Panc1 (cell line): ENCODE data around the gene RNMT. TPM values are rescaled to one million over a fixed set of nuclear protein-coding genes. Genes with fewer than 3 reads are reported as not detected.

Experiments
- ATAC-seq: fragments of 200-7000 bp; cut with Tn5 transposase; 2 replicates; pipeline ENCODE4 v1.9.1; 2020; ENCODE audit warnings: mild to moderate bottlenecking, moderate library complexity
- BruUV-seq: library from RNA; stranded (reverse); fragments of 400-500 nt; replicated peaks from 2 replicates; lab custom pipeline; 2021; lab: Mats Ljungman, UMichigan
- CTCF ChIA-PET: fragments of 300-600 bp; sonication (Branson Sonifier 250); formaldehyde crosslinking; loops from one replicate; lab custom pipeline; 2022; ENCODE audit warnings: antibody characterized with exemption; lab: Charles Lee
- POLR2A ChIA-PET: fragments of 300-600 bp; sonication (Branson Sonifier 250); formaldehyde crosslinking; loops from one replicate; lab custom pipeline; 2022; ENCODE audit warnings: antibody characterized with exemption; lab: Charles Lee
- DNase-seq: peaks from one replicate; pipeline ENCODE4 v3.0.0-alpha.2; 2010; ENCODE audit warnings: low read depth, low spot score
- H3K27ac ChIP-seq: 2 replicates; pipeline ENCODE4 v1.5.1; 2011; ENCODE audit warnings: mild to moderate bottlenecking, low read length, inconsistent platforms
- H3K27me3 ChIP-seq: fragments of 200-500 bp; sonication (Bioruptor generic); 2 replicates; pipeline ENCODE4 v1.6.0; 2014; ENCODE audit warnings: low read length, inconsistent platforms; ENCODE audit not compliant: control insufficient read depth, insufficient read depth
- H3K36me3 ChIP-seq: fragments of 200-500 bp; sonication (Bioruptor generic); 2 replicates; pipeline ENCODE4 v1.5.1; 2014; ENCODE audit warnings: inconsistent platforms, mild to moderate bottlenecking, low read length, moderate library complexity; ENCODE audit not compliant: control insufficient read depth, insufficient read depth
- H3K4me1 ChIP-seq: 2 replicates; pipeline ENCODE4 v1.5.1; 2011; ENCODE audit warnings: inconsistent platforms, mild to moderate bottlenecking, low read length, moderate library complexity; ENCODE audit not compliant: control insufficient read depth, insufficient read depth
- H3K4me3 ChIP-seq, 2 experiments: 2 replicates each; pipeline ENCODE4 v1.5.1; 2011 to 2012; ENCODE audit warnings: low read depth in 2 of 2, low read length in 2 of 2, mild to moderate bottlenecking in 2 of 2, inconsistent platforms in 1 of 2, moderate library complexity in 1 of 2
- H3K9me3 ChIP-seq: fragments of 200-500 bp; sonication (Bioruptor generic); 2 replicates; pipeline ENCODE4 v1.5.1; 2014; ENCODE audit warnings: low read depth, mild to moderate bottlenecking, inconsistent platforms, low read length, moderate library complexity; ENCODE audit not compliant: control insufficient read depth, insufficient read depth
- CTCF ChIP-seq: fragments of 450-650 bp; IDR thresholded peaks from 2 replicates; pipeline ENCODE4 v1.5.1; 2017; ENCODE audit warnings: mild to moderate bottlenecking
- POLR2AphosphoS5 ChIP-seq: IDR thresholded peaks from 2 replicates; pipeline ENCODE4 v1.6.1; 2012; ENCODE audit warnings: mild to moderate bottlenecking, low read depth, low read length, moderate library complexity
- SIN3A ChIP-seq: IDR thresholded peaks from 2 replicates; pipeline ENCODE4 v1.6.1; 2012; ENCODE audit warnings: low read depth, mild to moderate bottlenecking, low read length, moderate library complexity, borderline replicate concordance; ENCODE audit not compliant: insufficient read depth
- TCF7L2 ChIP-seq: IDR thresholded peaks from 2 replicates; pipeline ENCODE4 v1.6.1; 2011; ENCODE audit warnings: mild to moderate bottlenecking, low read depth, low read length, inconsistent platforms
- in situ Hi-C: cut with HindIII; loops from 2 replicates; pipeline ENCODE4 v1.10.0; 2016; ENCODE audit warnings: low sequenced_read_pairs, low pct_unique_long_range_greater_than_20kb
- intact Hi-C: fragments of 100-400 bp; cut with micrococcal nuclease; formaldehyde crosslinking; loops from one replicate; pipeline ENCODE4 v1.10.0; 2022; ENCODE audit not compliant: unreplicated experiment
- total RNA-seq: library from RNA; stranded (reverse); gene quantifications from one replicate; pipeline ENCODE4 v1.2.1, GENCODE V29; 2021; ENCODE audit not compliant: unreplicated experiment
- TF ChIP-seq, protein P1 (sequence below), 2 experiments: IDR thresholded peaks; 2 replicates each; pipeline ENCODE4 v1.6.1; 2011 to 2012; ENCODE audit warnings: low read depth in 2 of 2, control low read depth in 1 of 2, low read length in 1 of 2, mild to moderate bottlenecking in 1 of 2, moderate library complexity in 1 of 2; ENCODE audit not compliant: insufficient read depth in 1 of 2

RNMT gene
- total RNA-seq, 1 experiment from 2014 or later, result 26.9 TPM

DNA sequence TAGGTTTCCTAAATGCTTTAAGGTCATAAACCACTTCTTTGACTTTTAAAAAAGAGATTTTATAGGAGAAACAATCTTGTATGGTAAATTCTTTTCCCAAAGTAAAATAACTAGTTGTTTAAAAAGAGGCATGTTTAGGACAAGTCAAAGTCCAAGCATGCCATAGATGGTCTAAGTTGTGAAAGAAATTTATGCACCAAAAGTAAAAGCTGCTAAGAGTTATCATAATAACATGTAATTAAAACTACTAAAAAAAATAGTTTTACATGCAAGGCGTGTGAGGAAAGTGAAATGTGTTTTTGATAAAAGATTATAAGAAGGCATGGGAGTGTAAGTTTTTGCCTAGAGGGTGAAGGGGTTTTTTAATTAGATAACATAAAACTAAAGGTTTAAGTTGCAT is 22.6 kb upstream of the RNMT start:
- no peaks in the 10 kb centered on the region for H3K4me1 ChIP-seq
- BruUV-seq, result no TSS peak
- in situ Hi-C loops (no loop called here), intact Hi-C loops (no loop called here)
- H3K27me3 ChIP-seq, result no peaks in the 10 kb centered on the region
- ATAC-seq (no peak), DNase-seq (no peak)
- H3K9me3 ChIP-seq, result peaks cover 36% of the 10 kb centered on the region; the same call in 1 of the 2 replicates
- no peak for TF ChIP-seq CTCF
- TF ChIP-seq SIN3A, result no peak
- TF ChIP-seq POLR2AphosphoS5, result no peak
- no peak for TF ChIP-seq TCF7L2
- TF ChIP-seq, protein P1, sequence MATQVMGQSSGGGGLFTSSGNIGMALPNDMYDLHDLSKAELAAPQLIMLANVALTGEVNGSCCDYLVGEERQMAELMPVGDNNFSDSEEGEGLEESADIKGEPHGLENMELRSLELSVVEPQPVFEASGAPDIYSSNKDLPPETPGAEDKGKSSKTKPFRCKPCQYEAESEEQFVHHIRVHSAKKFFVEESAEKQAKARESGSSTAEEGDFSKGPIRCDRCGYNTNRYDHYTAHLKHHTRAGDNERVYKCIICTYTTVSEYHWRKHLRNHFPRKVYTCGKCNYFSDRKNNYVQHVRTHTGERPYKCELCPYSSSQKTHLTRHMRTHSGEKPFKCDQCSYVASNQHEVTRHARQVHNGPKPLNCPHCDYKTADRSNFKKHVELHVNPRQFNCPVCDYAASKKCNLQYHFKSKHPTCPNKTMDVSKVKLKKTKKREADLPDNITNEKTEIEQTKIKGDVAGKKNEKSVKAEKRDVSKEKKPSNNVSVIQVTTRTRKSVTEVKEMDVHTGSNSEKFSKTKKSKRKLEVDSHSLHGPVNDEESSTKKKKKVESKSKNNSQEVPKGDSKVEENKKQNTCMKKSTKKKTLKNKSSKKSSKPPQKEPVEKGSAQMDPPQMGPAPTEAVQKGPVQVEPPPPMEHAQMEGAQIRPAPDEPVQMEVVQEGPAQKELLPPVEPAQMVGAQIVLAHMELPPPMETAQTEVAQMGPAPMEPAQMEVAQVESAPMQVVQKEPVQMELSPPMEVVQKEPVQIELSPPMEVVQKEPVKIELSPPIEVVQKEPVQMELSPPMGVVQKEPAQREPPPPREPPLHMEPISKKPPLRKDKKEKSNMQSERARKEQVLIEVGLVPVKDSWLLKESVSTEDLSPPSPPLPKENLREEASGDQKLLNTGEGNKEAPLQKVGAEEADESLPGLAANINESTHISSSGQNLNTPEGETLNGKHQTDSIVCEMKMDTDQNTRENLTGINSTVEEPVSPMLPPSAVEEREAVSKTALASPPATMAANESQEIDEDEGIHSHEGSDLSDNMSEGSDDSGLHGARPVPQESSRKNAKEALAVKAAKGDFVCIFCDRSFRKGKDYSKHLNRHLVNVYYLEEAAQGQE (IDR thresholded peaks at IDR 0.05; ENCODE audit: insufficient read depth in 1 of 2, low read depth in 2 of 2, low read length in 1 of 2), result no peak
- no peak overlapping the region for H3K4me3 ChIP-seq
- H3K36me3 ChIP-seq, result no peaks in the 10 kb centered on the region
- ChIA-PET POLR2A (no interaction called here), CTCF (no interaction called here)
- H3K27ac ChIP-seq, result no peak overlapping the region

GRCh38 chr18:13710414-13710831 is 16.1 kb upstream of the RNMT start:
- H3K27me3 ChIP-seq, result no peaks in the 10 kb centered on the region
- H3K4me3 ChIP-seq, result no peak overlapping the region
- ChIA-PET CTCF (no interaction called here), POLR2A (no interaction called here)
- TF ChIP-seq TCF7L2, result no peak
- intact Hi-C loops (loop anchor here (10.0 kb wide), 1 partner anchor 46 kb away; no protein-coding TSS in a partner anchor), in situ Hi-C loops (no loop called here)
- no peaks in the 10 kb centered on the region for H3K36me3 ChIP-seq
- no peak for DNase-seq
- H3K9me3 ChIP-seq, result no peaks in the 10 kb centered on the region; the same call in 1 of the 2 replicates
- no peak overlapping the region for H3K27ac ChIP-seq
- no TSS peak for BruUV-seq
- ATAC-seq, result no peak
- no peaks in the 10 kb centered on the region for H3K4me1 ChIP-seq

GRCh38 chr18:13712400-13713131 is 13.9 kb upstream of the RNMT start:
- H3K9me3 ChIP-seq, result no peaks in the 10 kb centered on the region; the same call in 1 of the 2 replicates
- intact Hi-C loops (loop anchor here (10.0 kb wide), 1 partner anchor 48 kb away; no protein-coding TSS in a partner anchor), in situ Hi-C loops (no loop called here)
- POLR2A ChIA-PET, result no interaction called here
- CTCF ChIA-PET, result interaction anchor here (0.6 kb wide), 1 partner anchor 14 kb away, joined by 3 read pairs; the partner anchor contains the start of gene FAM210A
- H3K4me3 ChIP-seq, result no peak overlapping the region
- TF ChIP-seq SIN3A (no peak), CTCF (no peak), POLR2AphosphoS5 (no peak), TCF7L2 (no peak)
- TF ChIP-seq, protein P1 (IDR thresholded peaks at IDR 0.05; ENCODE audit: insufficient read depth in 1 of 2, low read depth in 2 of 2, low read length in 1 of 2), result no peak
- H3K27me3 ChIP-seq, result no peaks in the 10 kb centered on the region
- H3K27ac ChIP-seq, result no peak overlapping the region
- H3K36me3 ChIP-seq, result no peaks in the 10 kb centered on the region
- H3K4me1 ChIP-seq, result no peaks in the 10 kb centered on the region
- ATAC-seq (no peak), DNase-seq (no peak)
- BruUV-seq, result no TSS peak
